Measurements from ENCODE around the gene TPI1.

Gene TPI1

DNA sequence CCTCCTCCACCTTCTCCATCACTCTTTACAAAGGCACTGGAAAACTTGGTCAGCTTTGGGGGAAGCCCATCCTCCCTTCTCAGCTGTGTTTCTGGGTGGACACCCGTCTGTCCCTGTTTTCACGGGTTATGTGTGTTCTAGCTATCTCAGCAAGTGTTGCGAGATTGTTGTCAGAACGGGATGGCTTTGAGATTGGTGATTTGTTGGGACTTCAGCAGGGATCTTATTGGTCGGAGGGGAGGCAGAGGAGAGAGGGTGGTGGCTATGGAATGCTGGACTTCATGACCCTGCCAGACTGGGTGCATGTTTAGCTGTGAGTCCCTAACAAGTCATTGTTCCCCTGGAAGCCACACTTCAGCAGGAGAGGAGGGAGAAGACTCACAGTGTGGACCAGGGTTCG, 13.3 kb upstream of the TPI1 start:
- POLR2A ChIA-PET = interaction anchor here (1.5 to 3.3 kb wide), 2 partner anchors 13 kb away, joined by 7 to 89 read pairs; partner anchors contain the start of gene TPI1
- TF ChIP-seq, protein P1, sequence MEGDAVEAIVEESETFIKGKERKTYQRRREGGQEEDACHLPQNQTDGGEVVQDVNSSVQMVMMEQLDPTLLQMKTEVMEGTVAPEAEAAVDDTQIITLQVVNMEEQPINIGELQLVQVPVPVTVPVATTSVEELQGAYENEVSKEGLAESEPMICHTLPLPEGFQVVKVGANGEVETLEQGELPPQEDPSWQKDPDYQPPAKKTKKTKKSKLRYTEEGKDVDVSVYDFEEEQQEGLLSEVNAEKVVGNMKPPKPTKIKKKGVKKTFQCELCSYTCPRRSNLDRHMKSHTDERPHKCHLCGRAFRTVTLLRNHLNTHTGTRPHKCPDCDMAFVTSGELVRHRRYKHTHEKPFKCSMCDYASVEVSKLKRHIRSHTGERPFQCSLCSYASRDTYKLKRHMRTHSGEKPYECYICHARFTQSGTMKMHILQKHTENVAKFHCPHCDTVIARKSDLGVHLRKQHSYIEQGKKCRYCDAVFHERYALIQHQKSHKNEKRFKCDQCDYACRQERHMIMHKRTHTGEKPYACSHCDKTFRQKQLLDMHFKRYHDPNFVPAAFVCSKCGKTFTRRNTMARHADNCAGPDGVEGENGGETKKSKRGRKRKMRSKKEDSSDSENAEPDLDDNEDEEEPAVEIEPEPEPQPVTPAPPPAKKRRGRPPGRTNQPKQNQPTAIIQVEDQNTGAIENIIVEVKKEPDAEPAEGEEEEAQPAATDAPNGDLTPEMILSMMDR (IDR thresholded peaks at IDR 0.05; ENCODE audit: control extremely low read depth, extremely low read depth, low read depth, missing control alignments) = no peak
- no peak for DNase-seq (ENCODE audit: extremely low spot score)
- CTCF ChIA-PET = interaction anchor here (1.2 to 8.1 kb wide), 4 partner anchors 14 to 431 kb away, joined by 3 to 130 read pairs (median 25); partner anchors contain the start of genes SPSB2 and TPI1

DNA sequence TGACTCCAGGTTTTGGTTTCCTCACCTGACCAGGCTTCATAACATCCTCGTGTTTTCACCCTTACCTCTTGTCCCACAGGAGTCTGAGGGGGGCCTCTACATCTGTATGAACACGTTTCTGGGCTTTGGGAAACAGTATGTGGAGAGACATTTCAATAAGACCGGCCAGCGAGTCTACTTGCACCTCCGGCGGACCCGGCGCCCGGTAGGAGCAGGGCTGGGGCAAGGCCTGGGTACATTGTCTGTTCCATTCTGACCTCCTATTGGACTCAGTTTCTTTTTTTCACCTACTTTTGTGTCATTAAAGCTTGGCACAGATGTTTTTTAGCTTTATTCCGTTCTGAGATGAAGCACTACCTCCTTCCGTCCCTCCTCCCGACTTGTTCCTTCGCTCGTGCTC, 12.0 kb upstream of the TPI1 start:
- no peak for DNase-seq (ENCODE audit: extremely low spot score)
- TF ChIP-seq, protein P1 (IDR thresholded peaks at IDR 0.05; ENCODE audit: control extremely low read depth, extremely low read depth, low read depth, missing control alignments) = no peak
- ChIA-PET CTCF (interaction anchor here (1.0 to 8.1 kb wide), 6 partner anchors 12 to 318 kb away, joined by 3 to 130 read pairs (median 3); partner anchors contain the start of genes SPSB2 and TPI1), POLR2A (interaction anchor here (1.5 kb wide), 1 partner anchor 12 kb away, joined by 7 read pairs; the partner anchor contains the start of gene TPI1)

DNA sequence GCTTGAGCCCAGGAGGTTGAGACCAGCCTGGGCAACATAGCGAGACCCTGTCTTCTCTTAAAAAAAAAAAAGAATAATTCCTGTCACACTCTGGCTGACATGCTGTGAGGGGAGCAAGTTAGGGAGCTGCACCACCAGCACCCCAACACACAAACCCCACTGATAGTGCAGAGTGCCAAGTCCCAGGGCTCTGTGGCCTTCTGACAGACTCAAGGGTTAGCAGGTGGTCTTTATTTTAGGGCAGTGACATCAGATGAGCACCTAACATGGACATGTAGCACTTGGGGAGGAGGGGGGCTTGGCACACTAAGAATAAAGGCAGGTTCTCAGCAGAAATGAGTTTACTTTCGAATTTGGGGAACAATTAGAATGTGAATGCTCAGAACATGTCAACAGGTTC, 8.5 kb upstream of the TPI1 start:
- no peak for DNase-seq (ENCODE audit: extremely low spot score)
- TF ChIP-seq, protein P1 (IDR thresholded peaks at IDR 0.05; ENCODE audit: control extremely low read depth, extremely low read depth, low read depth, missing control alignments) = no peak
- ChIA-PET POLR2A (interaction anchor here (1.4 kb wide), 1 partner anchor 8 kb away, joined by 3 read pairs; the partner anchor contains the start of gene TPI1), CTCF (interaction anchor here (1.0 to 3.2 kb wide), 3 partner anchors 10 to 28 kb away, joined by 3 to 12 read pairs (median 3); partner anchors contain the start of gene SPSB2)

DNA sequence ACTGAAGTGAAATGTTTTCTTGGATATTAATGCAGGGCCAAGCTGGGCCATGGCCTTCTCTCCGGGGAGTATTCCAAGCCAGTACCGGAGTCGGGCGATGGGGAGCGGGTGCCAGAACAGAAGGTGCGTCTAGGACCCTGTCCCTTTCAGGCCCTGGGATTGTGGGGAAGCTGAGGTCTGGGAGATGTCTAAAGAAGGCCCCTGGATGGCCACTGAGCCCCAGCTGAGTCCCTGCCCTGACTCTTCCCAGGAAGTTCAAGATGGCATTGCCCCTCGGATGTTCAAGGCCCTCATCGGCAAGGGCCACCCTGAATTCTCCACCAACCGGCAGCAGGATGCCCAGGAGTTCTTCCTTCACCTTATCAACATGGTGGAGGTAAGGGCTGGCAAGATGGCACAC, 7.2 kb upstream of the TPI1 start:
- CTCF ChIA-PET = interaction anchor here (2.1 to 3.2 kb wide), 3 partner anchors 9 to 12 kb away, joined by 6 to 12 read pairs (median 11); partner anchors contain the start of genes CDCA3 and SPSB2
- POLR2A ChIA-PET = no interaction called here
- no peak for DNase-seq (ENCODE audit: extremely low spot score)
- TF ChIP-seq, protein P1 (IDR thresholded peaks at IDR 0.05; ENCODE audit: control extremely low read depth, extremely low read depth, low read depth, missing control alignments) = no peak

DNA sequence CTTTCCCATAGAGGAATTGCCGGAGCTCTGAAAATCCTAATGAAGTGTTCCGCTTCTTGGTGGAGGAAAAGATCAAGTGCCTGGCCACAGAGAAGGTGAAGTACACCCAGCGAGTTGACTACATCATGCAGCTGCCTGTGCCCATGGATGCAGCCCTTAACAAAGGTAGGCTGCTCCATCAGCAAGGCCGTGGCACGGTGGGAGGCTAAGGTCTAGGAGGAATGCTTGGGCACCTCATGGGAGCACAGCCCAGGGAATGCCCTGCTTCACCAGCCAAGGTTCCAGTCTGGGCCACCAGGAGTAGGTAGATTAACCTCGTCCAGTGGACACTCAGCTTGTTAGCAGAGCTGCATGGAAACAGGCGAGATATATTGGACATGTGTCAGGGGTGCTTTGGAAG, 6.4 kb upstream of the TPI1 start:
- ChIA-PET CTCF (interaction anchor here (2.1 to 3.2 kb wide), 3 partner anchors 8 to 11 kb away, joined by 6 to 12 read pairs (median 11); partner anchors contain the start of genes CDCA3 and SPSB2), POLR2A (interaction anchor here (0.8 kb wide), 1 partner anchor 10 kb away, joined by 6 read pairs; the partner anchor contains the start of genes CDCA3 and USP5)
- TF ChIP-seq, protein P1 (IDR thresholded peaks at IDR 0.05; ENCODE audit: control extremely low read depth, extremely low read depth, low read depth, missing control alignments) = no peak
- DNase-seq (ENCODE audit: extremely low spot score) = no peak

DNA sequence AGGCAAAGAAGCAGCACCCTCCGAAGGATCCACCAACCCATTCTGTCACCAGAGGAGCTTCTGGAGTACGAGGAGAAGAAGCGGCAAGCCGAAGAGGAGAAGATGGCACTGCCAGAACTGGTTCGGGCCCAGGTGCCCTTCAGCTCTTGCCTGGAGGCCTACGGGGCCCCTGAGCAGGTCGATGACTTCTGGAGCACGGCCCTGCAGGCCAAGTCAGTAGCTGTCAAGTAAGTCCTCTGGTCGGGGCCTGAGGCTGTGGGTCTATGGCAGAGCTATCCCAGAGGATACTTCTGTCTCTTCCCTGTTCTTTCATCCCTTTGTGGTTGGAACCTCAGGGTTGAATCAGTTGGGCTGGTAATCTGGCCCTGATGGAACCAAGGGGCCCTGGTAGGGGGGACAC, 5.9 kb upstream of the TPI1 start:
- no peak for DNase-seq (ENCODE audit: extremely low spot score)
- ChIA-PET POLR2A (interaction anchor here (0.8 kb wide), 1 partner anchor 10 kb away, joined by 6 read pairs; the partner anchor contains the start of genes CDCA3 and USP5), CTCF (interaction anchor here (2.1 to 3.2 kb wide), 3 partner anchors 8 to 10 kb away, joined by 6 to 12 read pairs (median 11); partner anchors contain the start of genes CDCA3 and SPSB2)
- TF ChIP-seq, protein P1 (IDR thresholded peaks at IDR 0.05; ENCODE audit: control extremely low read depth, extremely low read depth, low read depth, missing control alignments) = no peak
